NCI-H1092 treated with DMSO at 0.1 percent for 48 hours (cell line): ENCODE results near the gene ZNF770.
"Not testable (repeated sequence)": the region's sequence is repeated elsewhere in the genome, so short reads cannot be mapped to it uniquely, and the experiment has no call there.

ENCODE experiments used
- DNase-seq: peaks from one replicate; lab custom pipeline; 2025; lab: John Stamatoyannopoulos, UW

Gene ZNF770

DNA sequence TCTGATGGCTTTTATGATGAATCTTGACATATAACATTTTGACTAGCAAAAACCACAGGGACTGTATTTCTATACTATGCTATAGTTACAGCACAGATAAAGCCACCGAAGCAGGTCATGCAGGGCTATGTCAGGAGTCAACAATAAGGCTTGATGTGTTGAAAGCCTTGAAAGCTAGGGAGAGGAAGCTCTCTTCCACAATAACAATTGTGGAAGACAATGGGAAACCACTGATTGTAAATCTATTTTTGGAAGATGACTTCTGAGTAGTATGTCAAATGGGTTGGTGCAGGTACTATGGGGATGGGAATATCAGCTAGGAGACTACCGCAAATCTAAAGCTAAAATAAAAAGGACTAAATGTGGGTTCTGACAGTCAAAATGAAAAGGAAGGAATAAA lies 14.6 kb downstream of the ZNF770 start:
- no peak for DNase-seq

DNA sequence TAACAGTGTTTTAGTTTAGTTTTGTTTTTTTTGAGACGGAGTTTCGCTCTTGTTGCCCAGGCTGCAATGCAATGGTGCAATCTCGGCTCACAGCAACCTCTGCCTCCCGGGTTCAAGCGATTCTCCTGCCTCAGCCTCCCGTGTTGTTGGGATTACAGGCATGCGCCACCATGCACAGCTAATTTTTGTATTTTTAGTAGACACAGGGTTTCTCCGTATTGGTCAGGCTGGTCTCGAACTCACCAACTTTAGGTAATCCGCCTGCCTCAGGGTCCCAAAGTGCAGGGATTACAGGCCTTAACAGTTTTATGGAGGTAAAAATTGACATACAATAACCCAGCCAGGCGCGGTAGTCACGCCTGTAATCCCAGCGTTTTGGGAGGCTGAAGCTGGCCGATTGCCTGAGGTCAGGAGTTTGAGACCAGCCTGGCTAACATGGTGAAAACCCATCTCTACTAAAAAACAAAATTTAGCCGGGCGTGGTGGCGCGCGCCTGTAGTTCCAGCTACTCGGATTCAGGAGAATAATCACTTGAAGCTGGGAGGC lies 17.9 kb downstream of the ZNF770 start:
- not testable (repeated sequence) for DNase-seq

DNA sequence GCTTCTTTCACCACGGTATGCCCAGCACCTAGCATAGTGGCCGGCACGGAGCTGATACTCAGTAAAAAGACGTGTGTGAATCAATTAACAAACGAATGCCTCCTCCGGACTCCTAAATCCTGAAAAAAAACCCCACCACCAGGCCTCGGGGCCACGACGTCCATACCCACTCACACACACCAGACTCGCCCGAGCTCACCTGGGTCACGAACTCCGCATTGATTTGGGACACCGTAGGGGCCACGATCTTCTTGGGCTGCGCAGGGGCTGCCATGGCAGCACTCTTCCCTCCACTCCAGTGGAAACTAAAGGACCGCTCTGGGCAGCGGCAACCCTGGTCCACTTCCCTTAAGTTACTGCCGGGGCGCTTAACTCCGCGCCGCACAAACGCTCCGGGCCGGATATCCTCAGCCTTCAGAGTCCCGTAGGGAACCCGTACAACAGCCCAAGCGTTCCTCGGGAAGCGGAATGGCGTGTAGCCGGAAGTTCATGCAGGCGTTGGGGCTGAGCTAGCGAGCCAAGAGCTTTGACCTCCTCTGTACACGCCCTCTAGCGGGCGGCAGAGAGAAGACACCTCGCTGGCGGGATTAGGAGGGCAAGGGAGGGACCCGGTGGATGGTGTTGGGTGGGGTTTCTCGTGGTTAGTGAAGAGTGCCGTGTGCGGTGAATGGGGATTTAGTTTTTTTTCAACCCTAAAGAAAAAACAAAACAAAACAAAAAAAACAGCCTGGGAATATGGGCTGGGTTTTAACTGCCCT lies 18.6 kb downstream of the ZNF770 start, which contains the start of gene AQR:
Gene AQR, minus strand, starts transcription at position 403 of the 758 bp plus-strand sequence. Its CDS starts 129 bp downstream, at position 274.
- peak; percentile 92 for DNase-seq

DNA sequence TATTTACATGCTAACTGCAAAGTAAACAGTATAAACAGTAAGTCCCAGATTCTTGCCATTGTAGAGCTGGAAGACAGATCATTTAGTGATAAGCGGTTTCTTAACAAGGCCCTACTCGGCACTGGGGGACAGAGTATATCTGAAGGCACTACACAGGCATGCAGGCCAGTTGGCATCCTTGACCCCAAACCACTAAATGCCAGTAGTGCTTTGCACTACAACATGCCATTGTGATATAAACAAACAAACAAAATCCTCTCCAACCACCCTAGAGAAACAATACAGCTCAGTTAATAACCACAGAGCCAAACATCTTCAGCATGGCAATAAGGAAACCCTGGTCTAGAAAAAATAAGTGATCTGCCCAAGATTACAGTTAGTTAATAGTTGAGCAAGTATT lies 23.8 kb downstream of the ZNF770 start:
- no peak for DNase-seq

DNA sequence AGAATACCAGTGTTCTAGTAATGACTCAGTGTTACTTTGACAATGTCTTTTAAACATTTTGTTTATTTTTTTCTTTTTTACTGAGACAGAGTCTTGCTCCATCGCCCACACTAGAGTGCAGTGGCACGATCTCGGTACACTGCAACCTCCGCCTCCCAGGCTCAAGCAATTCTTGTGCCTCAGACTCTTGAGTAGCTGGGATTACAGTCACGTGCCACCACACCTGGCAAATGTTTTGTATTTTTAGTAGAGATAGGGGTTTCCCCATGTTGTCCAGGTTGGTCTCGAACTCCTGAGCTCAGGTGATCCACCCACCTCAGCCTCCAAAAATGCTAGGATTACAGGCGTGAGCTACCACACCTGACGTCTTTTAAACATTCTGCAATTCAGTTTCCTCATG lies 34.2 kb downstream of the ZNF770 start:
- DNase-seq, result no peak

DNA sequence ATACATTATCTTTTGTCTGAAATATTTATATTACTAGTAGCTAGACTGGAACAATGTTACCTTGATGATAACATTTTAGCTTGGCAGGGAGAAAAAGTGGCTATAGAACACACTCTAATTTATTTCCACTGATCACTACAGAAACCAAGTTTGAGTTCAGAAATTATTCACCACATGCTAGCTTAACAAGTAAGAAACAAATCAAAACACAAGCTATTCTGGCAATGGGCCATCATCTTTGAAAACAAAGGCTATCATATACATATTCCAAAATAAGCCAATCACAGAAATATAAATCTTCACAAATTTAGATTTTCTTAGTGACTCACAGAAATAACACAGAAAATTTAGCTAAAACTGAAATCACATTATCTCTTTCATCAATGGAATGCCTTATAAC lies 35.6 kb downstream of the ZNF770 start:
- DNase-seq, result no peak

DNA sequence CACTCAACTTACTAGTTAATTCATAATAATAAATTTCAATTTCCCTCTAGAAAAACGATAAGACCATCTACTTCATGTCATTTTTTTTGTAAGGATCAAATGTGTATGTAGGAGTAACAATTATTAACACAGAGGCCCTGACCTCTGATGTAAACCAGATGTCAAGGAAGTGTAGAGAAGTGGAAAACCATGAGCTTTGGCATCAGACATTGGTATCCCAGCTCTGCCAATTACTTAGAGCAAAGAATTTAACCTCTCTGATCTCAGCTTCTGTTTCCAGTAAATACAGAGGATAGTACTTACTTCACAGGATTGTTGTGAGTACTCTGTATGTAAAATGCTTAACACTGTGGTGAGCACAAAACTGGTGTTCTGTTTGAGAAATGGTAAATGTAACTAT lies 36.1 kb downstream of the ZNF770 start:
- no peak for DNase-seq

DNA sequence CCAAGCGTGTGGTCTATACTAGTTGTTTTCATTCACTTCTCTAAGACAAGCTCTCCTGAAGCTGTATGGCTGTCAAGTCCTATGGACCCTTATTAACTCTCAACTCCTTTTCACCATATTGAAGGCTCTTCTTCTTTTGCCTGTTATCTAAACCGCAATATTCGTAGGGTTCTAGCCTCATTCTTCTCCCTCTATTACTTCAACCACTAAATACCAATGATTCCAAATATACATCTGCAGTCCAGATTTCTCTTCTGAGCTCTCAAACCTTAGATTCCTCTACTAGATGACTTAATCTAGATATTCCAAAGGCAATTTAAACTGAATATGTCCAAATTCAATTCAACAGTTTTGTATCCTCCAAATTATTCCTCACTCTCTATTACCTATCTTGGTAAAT lies 43.2 kb downstream of the ZNF770 start:
- DNase-seq, result no peak

DNA sequence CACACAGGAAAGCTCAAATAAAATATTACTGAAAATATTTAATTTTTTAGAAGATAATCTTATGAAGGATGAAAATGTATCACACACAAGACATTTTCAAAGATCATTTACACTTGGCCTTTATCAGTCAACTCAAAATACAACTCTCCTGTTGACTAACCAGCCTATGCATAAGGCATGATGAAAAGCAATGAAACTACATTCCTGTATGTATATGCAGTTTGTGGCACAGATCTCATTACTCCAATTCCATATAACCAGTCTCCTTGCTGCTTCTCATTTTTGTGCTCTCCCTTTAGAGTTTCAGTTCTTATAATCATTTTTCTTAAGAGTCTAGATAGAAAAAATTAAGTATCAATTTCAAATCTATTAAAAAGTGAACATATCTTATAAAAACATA lies 44.4 kb downstream of the ZNF770 start:
- DNase-seq, result no peak

DNA sequence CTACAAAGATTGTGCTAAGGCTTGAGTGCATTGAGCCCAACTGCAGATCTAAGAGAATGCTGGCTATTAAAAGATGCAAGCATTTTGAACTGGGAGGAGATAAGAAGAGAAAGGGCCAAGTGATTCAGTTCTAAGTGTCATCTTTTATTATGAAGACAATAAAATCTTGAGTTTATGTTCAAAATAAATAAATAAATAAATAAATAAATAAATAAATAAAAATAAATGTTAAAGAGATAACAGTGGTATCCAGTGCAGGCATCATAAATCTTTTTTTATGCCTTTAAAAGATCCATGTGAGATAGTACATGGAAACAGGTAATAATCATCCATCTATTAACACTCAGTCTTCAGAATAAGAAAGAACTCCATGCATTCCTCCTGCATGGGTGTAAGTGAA lies 44.8 kb downstream of the ZNF770 start:
- DNase-seq, result not testable (repeated sequence)

DNA sequence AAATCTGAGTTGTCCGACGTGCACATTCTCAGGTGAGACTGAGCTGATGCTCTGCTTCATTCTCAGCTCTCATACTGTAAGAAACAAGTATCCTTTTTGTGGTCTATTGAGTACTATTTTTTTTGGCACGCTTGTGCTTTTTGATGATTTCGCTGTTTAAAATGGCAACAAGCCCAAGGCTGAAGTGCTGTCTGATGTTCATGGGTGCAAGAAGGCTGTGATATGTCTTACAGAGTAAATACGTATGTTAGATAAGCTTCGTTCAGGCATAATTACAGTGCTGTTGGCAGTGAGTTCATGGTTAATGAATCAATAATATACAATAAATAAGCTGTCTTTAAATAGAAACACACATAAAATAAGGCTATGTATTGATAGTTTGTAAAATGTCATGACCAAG lies 45.7 kb downstream of the ZNF770 start:
- peak; percentile 88 for DNase-seq

DNA sequence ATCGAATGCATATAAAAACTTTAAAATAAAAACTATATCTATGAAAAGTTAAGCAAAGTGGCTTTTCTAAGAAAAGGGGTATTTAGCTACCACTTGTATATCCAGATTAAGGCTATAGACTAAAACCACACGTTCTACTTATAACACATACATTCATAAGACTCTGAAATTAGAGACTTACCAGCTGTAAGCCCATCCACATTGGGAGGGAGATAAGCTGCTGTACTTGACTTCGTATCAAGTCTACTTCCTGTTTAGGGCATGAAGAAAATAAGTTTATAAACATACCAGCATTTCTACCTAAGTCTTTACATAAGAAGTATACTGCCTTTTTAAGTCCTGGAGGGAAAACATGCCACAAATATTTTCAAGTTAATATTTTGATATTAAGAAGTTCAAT lies 46.3 kb downstream of the ZNF770 start:
- DNase-seq, result no peak

DNA sequence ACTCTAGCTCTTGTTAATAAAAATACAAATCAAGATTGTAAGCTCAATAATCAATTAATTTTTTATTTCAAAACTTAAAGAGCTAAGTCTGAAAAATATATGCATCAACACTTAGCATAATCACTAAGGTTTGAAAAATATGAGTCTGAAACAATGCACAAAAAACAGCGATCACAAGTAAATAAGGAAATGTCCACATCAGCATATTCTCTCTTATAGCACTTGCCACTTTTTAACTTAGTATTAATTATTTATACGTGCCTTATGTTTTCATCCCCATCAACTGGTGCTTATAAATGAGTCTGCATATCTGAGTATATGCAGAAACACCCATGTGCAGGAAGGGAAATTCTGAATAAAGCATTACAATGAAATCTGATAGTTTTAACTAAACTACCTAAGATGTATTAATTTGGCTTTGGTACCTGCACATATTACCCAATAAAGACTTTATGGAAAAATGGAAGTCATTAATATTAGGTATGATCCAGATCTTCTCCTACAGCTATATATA lies 46.8 kb downstream of the ZNF770 start:
- DNase-seq, result no peak

DNA sequence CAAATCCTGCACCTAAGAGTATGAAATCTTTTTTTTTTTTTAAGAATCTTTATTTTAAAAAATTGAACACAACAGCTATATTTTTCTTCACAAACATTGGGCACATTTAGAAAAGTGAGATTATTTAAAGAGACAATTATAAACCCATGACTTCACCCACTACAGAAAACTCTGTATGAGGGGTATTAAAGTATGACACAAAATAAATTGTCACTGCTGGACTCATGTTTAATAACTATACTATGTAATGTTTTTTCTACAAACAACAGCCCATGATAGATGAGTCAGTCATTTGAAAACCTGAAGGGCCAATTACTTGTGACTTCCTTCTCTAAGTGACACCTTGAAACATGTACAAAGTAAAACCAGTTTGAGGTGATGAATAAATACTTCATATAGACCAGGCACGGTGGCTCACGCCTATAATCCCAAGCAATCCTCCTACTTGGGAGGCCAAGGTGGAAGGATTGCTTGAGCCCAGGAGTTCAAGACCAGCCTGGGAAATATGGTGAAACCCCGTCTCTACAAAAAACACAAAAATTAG lies 54.6 kb downstream of the ZNF770 start:
- no peak for DNase-seq

DNA sequence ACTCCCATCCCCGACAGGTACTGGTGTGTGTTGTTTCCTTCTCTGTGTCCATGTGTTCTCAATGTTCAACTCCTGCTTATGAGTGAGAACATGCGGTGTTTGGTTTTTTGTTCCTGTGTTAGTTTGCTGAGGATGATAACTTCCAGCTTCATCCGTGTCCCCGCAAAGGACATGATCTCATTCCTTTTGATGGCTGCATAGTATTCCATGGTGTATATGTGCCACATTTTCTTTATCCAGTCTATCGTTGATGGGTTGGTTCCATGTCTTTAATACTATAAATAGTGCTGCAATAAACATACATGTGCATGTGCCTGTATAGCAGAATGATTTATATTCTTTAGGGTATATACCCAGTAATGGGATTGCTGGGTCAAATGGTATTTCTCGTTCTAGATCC lies 59.7 kb downstream of the ZNF770 start:
- DNase-seq, result not testable (repeated sequence)
